Keratinocyte (primary cell): ENCODE results near the gene TAS2R43.

ENCODE experiments used
- EZH2 ChIP-seq: IDR thresholded peaks from one replicate; pipeline ENCODE4 v1.6.1; 2012; ENCODE audit warnings: inconsistent platforms, mild to moderate bottlenecking, low read length, moderate library complexity
- TF ChIP-seq, protein P1 (sequence below), 3 experiments: IDR thresholded peaks in 1 of 3; conservative IDR thresholded peaks in 1 of 3; optimal IDR thresholded peaks in 1 of 3; 2 replicates in 2 of 3; 3 replicates in 1 of 3; pipeline versions ENCODE3 to v1.5.1; 2011; ENCODE audit warnings: low read length in 3 of 3, mild to moderate bottlenecking in 3 of 3, moderate library complexity in 2 of 3, control low read depth in 1 of 3, inconsistent platforms in 1 of 3; ENCODE audit not compliant: insufficient read depth in 2 of 3; ENCODE audit errors: extremely low read depth in 1 of 3

DNA sequence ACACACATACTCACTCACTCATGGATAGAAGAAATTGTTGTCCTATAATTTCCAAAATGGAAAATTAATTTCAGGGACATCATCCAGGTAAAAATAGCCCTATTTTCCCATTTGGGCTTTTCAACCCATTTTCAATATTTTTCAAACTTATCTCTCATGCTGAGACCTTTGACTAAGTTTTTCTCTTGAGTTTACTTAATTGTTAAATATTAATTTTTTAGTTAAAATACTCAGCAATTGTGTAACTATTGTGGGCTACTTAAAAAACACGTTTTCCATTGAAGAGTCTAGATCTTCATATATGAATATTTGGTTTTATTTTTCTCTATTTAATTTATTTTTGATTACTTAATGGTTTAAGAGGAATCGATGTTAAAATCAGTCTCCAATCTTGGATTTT, 14.2 kb upstream of the TAS2R43 start:
- TF ChIP-seq, protein P1, sequence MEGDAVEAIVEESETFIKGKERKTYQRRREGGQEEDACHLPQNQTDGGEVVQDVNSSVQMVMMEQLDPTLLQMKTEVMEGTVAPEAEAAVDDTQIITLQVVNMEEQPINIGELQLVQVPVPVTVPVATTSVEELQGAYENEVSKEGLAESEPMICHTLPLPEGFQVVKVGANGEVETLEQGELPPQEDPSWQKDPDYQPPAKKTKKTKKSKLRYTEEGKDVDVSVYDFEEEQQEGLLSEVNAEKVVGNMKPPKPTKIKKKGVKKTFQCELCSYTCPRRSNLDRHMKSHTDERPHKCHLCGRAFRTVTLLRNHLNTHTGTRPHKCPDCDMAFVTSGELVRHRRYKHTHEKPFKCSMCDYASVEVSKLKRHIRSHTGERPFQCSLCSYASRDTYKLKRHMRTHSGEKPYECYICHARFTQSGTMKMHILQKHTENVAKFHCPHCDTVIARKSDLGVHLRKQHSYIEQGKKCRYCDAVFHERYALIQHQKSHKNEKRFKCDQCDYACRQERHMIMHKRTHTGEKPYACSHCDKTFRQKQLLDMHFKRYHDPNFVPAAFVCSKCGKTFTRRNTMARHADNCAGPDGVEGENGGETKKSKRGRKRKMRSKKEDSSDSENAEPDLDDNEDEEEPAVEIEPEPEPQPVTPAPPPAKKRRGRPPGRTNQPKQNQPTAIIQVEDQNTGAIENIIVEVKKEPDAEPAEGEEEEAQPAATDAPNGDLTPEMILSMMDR (optimal IDR thresholded peaks at IDR 0.05 in 1 of 3, IDR thresholded peaks at IDR 0.05 in 1 of 3, conservative IDR thresholded peaks at IDR 0.05 in 1 of 3; ENCODE audit: extremely low read depth in 1 of 3, insufficient read depth in 2 of 3, low read length in 3 of 3) = no peak
- TF ChIP-seq EZH2 = no peak
